ENCODE data around the gene GABBR2.
"Not testable (repeated sequence)": the region's sequence is repeated elsewhere in the genome, so short reads cannot be mapped to it uniquely, and the experiment has no call there.

GABBR2 gene

DNA sequence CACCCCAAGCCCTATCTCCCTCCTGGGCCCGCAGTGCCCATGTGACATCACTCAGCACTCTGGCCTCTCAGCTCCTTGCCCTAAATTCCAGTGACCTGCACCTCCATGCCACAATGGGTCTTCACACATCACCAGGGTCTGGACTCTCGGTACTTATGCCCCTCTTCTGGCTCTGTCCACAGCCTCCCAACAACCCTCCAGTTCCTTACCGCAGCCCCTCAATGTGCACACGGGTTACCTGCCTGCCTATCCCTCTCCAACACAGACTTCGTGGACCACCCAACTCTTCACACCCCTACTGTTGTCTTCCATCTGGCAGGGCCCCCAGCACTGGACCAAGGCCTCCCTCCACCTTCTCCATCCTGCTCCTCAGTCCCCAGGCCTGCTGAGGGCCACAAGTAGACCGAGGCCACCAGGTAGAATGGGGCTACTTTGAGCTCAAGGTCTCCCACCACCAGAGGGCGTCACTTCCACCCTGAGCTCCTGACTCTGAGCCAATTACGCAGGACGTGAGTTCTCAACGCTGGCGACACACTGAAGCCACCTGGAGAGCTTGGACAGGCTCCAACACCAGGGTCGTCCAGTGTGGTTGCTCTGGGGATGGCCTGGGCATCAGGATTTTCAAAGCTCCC lies 172.1 kb downstream of the GABBR2 start:
- no peak for DNase-seq

DNA sequence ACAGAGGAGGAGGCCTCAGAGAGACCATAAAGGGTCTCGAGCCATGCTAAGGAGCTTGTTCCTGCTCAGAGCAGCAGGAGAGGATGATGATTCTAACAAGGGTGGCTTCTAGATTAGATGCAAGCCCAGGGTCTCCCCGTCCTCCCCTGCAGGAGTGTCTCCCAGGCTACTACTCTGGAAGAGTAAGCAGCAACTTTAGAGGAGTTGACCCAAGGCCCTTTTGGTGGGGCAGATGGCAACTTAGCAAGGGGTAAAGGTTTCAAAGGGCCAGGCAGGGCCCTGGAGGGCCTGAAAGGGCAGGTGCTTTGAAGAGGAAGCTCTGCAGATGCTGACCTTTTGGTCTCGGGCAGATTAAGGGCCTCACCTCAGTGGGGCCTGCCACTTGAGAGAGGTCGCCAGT lies 174.9 kb downstream of the GABBR2 start:
- DNase-seq = no peak

DNA sequence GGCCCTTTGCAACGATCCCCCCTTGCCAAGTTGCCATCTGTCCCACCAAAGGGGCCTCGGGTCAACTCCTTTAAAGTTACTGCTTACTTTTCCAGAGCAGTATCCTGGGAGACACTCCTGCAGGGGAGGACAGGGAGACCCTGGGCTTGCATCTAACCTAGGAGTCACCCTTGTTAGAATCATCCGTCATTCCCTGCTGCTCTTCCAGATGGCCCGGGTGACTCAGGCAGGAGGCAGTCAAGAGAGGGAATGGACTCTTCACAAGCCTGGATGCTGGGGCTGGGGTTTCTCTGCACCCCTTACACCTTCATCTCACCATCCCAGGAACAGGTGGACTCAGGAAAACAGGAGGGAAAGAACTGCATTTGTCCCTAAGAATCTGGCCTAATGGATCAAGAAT lies 175.6 kb downstream of the GABBR2 start:
- no peak for DNase-seq

DNA sequence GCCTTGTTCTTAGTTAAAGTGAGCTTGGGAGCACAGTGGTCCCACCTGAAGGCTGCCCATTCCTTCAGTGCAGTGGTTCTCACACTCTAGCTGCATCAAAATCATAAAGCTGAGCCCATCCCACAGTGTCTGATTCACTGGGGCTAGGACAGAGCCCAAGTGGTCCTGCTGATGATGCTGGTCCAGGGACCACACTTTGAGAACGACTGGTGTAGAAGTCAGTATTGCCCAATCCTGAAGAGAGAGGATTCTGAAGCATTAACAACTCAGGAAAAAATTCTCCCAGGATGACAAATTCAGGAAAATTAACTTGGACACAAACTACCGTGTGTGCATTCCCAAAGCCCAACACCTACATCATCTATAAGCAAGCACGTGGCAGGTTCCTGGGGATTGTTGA lies 176.2 kb downstream of the GABBR2 start:
- no peak for DNase-seq

DNA sequence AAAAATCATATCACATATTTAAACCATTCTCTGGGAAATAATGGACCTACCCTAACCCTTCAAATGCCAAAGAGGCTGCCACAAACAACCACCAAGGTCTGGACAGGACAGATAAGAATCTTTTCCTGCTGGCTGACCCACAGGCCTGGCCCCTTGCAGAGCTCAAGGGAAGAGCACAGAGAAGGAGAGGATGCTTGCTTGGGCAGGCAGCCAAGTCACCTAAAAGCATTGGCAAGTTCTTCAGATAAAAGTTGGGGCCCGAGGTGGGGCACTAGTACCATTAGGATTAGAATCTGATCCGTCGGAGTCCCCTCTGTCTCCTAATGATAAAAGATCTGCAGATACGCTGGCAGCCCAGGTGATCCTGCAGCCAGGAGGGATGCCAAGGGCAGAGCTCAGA lies 176.6 kb downstream of the GABBR2 start:
- no peak for DNase-seq

DNA sequence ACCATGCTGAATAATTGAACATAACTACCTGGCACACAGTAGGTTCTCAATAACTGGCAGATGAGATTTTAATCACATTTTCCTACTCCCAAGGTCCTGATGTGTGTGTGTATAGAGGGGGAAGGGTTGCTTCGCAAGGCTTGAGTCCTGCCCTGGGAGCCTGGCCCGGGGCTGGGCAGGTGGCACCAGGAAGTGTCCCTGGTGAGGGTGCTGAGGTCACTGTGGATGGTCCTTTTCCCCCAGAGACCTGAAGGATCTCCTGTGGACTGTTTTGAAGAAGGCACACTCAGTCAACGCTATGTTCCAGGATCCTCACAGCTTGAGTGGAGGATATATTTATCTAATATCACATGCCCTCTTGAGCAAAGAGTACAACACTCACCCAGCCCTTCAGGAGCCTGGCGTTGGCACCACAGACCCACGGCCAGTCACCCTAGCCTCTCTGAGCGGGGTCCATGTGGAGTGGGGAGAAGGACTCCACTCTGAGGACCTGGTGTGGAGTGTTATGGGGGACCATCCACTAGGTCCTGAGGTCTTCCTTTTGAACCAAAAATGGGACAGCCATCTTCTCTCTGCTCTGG lies 177.8 kb downstream of the GABBR2 start:
- DNase-seq = no peak

DNA sequence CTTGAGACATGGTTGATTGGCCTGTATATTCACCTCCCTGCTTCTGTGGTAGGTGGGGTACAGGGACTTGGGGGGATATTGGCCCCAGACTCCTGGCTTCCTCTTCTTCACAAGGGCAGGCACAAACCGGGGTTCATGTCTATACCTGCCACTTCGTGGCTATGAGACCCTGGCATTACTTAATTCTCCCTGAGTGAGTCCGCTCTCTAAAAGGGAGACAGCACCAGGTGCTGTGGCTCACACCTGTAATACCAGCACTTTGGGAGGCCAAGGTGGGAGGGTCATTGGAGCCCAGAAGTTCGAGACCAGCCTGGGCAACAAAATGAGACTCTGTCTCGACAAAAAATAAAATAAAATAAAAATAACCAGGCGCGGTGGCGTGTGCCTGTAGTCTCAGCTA lies 178.5 kb downstream of the GABBR2 start:
- DNase-seq = no peak

DNA sequence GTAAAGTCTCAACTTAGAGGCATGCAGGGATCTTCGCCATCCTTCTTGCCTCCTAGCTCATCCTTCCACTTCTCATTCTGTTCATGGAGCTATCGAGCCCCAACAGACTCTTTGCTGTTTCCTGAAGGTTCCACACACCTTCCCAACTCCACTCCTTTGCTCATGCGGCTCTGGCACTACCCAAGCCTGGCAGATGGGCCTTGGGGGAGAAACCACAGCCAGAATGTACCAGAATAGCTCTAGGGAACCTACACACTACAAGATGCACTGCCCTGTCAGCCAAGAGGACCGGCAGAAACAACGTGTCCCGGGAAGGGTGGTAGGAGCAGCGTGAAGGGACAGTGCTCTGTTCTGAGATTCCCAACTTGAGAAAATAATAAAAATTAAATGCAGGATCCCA lies 178.9 kb downstream of the GABBR2 start:
- DNase-seq = no peak

DNA sequence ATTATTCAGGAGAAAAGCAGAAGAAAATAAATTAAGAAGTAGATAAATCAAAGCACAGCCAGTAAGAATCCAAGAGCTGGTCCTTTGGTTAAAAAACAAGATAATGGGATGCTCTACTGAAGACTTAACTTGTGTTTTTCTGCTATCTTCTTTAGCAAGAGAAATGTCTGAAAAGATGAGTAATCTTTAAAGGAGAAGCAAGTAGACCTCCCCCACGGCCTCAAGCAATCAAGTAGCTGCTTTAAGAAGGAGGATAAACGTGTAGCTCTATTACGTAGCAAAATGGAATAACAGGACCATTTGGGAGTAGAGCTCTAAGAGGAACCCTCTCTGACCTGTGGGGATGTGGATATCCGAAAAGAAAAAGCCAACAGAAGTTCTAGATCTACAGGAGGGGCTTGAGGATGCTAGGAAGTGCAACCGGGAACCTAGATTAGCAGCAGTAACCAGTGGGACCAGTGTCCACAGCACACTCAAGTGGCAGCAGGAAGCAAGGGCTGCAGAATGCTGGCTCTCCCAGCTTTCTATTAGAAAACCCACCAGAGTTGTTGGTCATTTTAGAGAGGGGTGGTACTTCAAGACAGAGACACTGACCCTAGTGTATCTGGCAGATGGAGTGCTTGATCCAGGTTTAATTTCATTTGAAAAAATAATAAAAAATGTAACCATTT lies 185.4 kb downstream of the GABBR2 start:
- DNase-seq = peak; percentile 24

DNA sequence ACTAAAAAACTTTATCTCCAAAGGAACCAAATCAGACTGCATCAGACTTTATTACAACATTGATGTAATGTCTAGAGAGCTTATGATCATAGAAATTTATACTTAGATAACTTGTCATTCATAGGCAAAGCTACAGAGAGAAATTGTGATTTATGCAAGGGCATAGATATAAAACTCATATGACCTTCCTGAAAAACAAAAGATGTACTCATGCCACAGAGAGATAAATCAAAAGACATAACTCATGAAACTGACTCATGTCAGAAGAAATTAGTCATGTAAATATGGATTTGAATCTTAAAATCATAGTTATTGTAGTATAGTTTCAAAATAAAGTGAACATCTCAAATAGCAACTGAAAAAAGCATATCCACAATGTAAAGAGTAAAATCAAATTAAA lies 186.2 kb downstream of the GABBR2 start:
- no peak for DNase-seq

DNA sequence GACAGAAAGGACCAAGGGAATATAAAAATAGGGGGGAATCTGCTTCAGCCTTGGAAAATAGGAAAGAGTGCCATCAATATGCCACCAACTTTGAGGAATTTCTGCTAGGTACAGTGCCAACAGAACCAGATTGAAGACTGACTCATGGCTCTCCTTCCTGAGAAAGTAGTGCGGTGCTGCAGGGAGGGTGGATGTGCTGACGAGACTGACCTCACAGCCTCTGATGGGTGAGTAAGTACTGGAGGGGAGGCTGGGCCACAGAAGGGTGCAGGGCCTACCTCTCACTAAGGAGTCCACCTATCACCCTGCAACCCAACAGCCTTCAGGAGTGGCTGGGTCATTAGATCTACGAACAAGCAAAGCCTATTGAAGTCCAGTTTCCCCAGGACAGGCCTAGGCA lies 187.6 kb downstream of the GABBR2 start:
- no peak for DNase-seq

DNA sequence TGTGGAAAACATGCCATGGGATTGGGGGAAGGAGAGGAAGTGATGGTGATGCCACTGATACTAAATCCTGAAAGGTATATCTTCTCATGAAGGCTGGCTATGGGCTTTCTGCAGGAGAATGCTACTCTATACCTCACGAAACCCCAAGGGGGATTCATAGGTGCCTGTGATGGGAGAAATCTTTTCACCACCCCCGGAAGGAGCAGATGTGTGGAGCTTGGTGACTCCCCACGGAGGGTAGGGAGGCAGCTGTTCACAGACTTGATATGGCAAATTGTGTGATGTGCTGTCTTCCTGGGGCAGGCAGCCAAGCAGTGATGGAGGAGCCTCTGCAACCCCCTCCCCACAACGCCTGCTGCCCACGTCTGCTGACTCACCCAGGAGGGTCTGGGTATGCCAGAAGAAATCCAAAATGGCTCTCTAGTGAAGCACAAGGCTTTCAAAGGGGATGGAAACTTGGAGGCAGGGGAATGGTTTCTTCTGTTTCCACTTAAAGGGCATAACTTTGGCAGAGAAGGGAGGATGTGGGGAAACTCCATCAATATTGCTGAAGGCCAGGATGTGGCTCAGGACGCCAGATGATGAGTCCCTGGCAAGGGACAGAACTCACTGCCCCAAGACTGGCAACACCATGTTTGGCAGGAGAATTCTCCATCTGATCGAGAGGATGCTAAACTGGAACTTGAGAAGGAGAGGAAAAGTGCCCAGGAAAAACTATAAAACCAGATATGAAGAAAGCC lies 188.3 kb downstream of the GABBR2 start:
- DNase-seq = no peak

DNA sequence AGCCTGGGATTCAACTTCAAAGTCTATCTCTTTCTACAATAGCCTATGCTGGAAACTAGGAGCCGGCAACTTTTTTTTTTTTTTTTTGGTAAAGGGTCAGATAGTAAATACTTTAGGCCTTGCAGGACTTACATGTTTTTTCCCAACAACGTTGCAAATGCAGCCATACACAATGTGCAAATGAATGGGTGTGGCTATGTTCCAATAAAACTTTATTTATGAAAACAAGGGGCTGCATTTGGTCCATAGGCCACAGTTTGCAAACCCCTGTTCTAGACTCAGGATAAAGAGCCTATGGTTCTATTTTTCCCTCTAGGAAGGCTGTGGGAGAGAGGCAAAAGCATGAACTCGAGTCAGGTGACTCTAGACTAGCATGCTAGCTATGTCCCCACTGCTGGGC lies 189.1 kb downstream of the GABBR2 start:
- no peak for DNase-seq

DNA sequence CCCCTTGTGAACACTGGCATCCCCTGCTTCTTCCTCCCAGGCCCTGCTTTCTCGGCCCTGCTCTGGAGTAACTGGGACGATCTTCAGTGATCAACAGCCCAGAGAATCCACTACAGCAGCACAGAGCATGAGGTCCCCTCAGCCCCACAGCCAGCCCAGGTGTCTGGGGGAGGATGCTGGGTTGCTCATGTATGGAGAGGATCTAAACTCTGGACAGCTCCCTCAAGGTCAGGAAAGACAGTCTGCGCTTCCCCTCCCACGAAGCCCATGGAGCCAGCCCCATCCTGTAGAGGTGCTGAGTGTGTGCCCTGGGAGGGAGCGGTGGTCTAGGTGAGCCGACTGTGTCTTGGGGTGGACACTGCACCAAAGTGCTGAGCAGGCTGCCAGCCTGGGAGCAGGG lies 190.2 kb downstream of the GABBR2 start:
- no peak for DNase-seq

DNA sequence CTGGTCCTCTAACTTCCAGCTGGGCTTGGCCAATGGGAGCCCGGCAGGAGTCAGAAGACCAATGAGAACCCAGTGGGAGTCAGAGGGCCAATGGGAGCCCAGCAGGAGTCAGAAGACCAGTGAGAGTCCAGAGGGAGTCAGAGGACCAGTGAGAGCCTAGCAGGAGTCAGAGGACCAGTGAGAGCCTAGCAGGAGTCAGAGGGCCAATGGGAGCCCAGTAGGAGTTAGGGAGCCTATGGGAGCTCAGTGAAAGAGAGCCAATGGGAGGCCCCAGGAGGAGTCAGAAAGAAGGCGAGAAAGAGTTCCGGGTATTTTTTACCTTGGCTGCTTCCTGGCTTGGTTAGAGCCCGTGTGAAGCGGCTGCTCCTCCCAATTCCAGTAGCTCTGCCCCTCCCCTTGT lies 191.0 kb downstream of the GABBR2 start:
- DNase-seq = no peak

DNA sequence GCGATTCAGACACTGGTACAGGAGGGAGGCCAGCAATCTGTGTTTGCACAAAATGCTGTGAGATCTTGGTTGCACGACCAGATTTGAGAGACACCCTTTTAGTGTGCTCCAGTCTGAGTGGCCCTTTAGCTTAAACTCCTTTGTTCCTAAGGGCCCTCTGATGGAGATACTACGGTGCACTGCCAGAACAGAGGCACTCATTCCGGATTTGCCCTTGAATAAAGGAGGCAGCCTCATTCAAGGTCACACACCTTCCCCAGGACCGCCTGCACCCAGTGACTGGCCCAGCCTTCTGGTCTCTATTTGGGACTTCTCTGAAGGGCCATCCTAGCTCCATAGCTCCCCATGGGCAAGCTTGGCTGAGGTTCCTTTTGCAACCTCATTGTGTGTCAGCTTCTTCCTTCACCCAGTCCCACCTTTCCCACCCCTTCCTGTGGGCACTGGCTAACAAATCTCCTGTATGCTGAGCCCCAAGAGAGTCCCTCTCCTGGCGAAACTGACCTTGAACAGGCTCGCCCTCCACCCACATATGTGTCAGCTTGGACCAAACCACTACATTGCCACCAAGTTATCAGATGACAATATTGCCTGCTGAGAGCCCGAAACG lies 191.7 kb downstream of the GABBR2 start:
- no peak for DNase-seq

DNA sequence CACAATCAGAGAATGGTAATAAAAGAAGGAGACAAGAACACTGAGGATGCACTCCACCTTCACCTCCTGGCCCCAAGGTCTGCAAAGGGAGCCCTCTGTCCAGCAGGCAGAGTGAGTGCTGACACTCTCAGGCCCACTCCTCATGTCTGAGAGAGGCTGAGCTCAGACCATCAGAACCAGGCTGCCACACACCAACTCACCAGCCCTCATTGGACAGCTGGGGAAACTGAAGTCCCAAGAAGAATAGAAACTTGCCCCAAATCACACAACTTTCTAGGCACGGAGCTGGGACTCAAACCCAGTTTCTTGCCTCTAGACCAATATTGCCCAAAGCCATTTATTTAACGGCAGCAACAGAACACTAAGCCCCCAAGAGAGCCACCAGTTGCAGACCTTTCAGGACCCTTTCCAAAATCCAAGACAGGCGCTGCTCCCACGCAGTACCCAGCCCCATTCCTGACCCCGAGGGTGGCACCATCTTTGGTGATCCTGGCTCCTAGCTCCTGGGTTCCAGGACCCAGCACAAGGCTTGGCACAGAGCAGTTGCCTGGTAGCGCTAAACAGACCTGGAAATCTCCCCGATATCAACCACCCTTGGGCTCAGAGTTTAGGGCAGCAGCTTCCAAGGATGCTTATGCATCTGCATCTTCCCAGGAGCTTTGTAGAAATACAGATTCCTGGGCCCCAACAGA lies 192.4 kb downstream of the GABBR2 start:
- no peak for DNase-seq

DNA sequence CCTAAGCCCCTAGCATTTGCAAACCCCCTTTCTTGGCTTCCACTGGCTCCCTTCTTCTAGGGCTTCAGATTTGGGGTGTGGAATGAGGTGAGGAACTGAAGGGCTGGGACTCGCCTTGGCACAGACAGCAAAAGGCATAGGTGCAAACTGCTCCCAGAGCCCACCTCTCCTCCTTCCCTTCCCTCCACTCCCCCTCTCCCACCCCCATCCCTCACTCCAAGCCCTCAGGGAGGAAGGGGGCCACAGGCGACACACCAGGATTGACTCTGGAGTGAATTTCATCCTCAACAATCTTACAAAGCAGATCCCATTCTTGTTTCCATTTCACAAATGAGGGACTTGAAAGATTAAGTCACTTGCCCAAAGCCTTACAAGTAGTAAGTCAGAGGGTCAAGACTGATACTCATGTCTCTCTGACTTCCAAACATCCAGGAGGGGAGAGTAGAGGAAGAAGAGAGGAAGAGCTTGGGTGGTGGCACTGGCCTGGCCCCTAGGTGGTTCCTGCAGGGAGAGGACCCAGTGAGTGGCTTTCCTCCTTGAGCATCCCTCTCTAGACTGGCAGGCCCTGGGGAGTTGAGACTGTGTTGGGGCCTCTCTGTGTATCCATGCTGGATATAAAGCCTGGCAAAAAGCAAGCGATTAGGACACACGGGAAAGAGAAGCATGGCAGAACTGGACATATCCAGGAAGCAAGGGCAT lies 193.1 kb downstream of the GABBR2 start:
- DNase-seq = no peak

DNA sequence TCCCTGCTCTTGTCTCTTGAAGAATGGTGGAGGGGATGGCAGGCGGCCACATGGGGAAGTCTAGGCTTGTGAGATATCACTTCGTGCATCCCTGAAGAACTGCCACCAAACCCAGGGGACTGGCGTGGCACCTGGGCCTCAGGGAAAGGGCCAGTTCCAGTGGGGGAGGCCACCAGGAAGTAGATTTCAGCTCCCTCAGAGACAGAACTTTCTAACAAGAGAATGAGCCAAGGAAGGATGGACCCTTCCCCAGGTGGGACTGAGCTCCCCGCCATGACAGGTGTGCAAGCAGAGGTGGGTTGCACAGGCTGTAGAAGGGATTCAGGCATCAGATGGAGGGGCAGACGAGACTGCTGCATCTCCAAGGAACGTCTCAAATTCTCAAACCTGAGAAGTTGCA lies 193.9 kb downstream of the GABBR2 start:
- DNase-seq = no peak

DNA sequence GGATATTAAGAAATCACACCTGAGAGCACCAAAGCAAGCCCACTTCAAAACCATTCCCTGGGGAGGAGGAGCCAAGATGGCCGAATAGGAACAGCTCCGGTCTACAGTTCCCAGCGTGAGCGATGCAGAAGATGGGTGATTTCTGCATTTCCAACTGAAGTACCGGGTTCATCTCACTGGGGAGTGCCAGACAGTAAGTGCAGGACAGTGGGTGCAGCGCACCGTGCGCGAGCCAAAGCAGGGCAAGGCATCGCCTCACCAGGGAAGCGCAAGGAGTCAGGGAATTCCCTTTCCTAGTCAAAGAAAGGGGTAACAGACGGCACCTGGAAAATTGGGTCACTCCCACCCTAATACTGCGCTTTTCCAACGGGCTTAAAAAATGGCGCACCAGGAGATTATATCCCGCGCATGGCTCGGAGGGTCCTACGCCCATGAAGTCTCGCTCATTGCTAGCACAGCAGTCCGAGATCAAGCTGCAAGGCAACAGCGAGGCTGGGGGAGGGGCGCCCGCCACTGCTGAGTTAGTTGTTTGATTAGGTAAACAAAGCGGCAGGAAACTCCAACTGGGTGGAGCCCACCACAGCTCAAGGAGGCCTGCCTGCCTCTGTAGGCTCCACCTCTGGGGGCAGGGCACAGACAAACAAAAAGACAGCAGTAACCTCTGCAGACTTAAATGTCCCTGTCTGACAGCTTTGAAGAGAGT lies 200.4 kb downstream of the GABBR2 start:
- DNase-seq = not testable (repeated sequence)

DNA sequence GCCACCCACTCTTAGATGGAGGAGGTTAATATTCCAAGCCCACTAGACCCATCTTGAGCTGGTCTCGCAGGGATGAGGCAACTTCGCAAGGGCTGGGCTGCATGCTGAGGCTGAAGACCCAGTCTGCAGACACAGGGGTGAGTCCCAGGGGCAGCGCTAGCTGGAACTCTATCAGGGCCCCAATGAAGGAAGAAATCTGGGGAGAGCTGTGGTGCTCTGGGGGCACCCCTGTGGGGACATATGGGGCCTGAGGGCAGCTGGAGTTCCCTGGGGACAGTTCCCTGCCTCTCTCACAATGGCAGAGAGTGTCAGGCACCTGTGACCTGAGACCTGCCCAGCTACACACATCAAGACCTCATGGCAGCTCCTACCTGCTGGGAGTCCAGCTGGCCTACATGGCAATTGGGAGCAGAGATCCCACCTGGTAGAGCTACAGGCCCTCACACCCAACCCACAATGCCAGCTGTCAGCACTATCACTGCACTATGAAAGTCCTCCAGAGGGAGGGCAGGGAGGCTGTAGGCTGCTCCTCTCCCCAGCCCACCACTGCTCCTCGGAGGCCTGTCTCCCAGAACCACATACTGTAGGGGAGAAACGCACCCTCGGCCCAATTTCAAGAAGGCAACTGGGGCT lies 202.2 kb downstream of the GABBR2 start:
- no peak for DNase-seq

All from MV-4-11 (cell line).